Measurements from ENCODE around the gene NXN.

DNA sequence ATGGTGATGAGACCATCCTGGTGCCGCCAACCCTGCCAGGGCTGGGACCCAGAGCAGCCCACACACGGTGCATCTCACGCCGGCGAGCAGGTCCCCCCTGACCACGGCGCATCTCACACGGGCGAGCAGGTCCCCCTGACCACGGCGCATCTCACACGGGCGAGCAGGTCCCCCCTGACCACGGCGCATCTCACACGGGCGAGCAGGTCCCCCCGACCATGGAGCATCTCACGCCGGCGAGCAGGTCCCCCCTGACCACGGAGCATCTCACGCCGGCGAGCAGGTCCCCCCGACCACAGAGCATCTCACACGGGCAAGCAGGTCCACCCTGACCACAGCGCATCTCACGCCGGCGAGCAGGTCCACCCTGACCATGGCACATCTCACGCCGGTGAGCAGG lies 138.3 kb downstream of the NXN start:
- TF ChIP-seq YY1 (IDR thresholded peaks at IDR 0.05; ENCODE audit: insufficient read depth, insufficient read length), result no peak
- TF ChIP-seq ZNF274 (IDR thresholded peaks at IDR 0.05; ENCODE audit: low read depth, low read length), result no peak
- TF ChIP-seq SUZ12 (IDR thresholded peaks at IDR 0.05; ENCODE audit: extremely low read depth, insufficient read depth, insufficient read length), result no peak

Data from NT2/D1 (cell line).